ENCODE results near the gene DKK3. TPM values are rescaled to one million over a fixed set of nuclear protein-coding genes. Genes with fewer than 3 reads are reported as not detected.

DKK3 gene
- total RNA-seq, 1 donor from 2014 or later: 36.3 TPM

DNA sequence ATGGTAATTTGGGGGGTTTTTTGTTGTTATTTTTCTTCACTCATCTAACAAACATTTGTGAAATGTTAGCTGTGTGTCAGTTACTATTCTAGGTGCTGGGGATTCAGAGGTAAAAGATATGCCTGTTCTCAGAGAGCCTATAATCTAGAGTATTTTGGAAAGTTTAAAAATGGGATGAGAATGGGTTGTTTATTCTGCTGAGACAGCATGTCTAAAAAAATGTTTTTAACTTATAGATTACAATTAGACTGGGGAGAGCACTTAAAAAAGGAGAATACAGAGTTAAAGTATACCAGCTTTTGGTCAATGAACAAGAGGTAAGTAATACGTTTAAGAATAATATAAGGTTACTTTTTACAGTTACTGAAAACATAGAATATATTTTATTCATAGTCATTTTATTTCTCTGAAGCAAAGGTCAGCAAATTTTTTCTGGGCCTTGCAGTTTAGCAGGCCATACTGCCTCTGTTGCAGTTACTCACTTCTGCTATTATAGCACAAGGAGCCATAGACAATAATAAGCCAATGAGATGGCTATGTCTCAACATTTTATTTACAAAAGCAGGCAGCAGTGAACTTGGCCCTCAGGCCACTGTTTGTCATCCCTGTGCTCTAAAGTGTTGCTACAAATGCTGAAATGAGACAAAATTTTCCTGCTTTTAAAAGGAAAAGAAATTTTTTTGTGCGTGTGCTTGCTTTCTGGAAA lies 60.0 kb downstream of the DKK3 start:
- Mint-ChIP-seq H3K9me3 (no peaks in the 10 kb centered on the region), H3K27ac (no peak overlapping the region), H3K36me3 (peaks cover 38% of the 10 kb centered on the region), H3K27me3 (no peaks in the 10 kb centered on the region), H3K4me1 (ENCODE audit: unreplicated experiment) (peaks cover 3% of the 10 kb centered on the region), H3K4me3 (no peak overlapping the region)
- no peak for TF ChIP-seq CTCF (conservative IDR thresholded peaks at IDR 0.05)
- no peak for DNase-seq (ENCODE audit: extremely low spot score, unreplicated experiment)

DNA sequence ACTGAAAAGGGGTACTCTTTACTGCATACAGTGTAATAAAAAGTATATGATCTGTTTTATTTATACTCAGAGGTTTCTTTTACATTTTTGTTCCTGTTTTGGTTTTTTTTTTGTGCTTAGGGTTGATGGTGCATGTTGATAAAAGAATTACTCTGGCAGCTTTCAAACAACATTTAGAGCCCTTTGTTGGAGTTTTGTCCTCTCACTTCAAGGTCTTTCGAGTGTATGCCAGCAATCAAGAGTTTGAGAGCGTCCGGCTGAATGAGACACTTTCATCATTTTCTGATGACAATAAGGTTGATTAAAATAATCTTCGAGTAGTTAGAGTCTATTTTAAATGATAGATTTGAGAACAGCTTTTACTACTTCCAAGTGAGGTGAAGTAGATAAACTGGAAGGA lies 60.6 kb downstream of the DKK3 start:
- H3K36me3 Mint-ChIP-seq: peaks cover 40% of the 10 kb centered on the region
- peaks cover 3% of the 10 kb centered on the region for H3K4me1 Mint-ChIP-seq (ENCODE audit: unreplicated experiment)

DNA sequence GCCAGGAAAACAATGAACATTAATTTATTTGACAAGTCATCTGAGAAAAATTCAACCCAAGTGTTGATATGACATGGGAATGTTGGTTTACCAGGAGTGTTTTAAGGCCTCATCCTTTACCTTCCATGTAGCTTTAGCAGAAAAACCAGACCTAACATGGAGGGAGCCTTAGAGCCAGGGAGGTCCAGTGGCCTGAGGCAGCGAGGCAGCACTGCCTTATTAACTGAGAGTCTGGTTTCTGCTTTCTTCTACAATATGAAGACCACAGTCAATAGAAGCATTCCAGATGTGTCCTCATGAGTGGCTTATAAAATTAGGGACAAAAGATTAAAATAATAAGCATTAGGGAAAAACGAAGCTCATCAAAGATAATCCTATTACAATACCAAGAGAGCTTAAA lies 61.5 kb downstream of the DKK3 start:
- Mint-ChIP-seq H3K4me3 (no peak overlapping the region), H3K9me3 (no peaks in the 10 kb centered on the region), H3K36me3 (peaks cover 37% of the 10 kb centered on the region), H3K27ac (peak overlapping the region; percentile 70), H3K27me3 (no peaks in the 10 kb centered on the region), H3K4me1 (ENCODE audit: unreplicated experiment) (peaks cover 3% of the 10 kb centered on the region)
- TF ChIP-seq CTCF (conservative IDR thresholded peaks at IDR 0.05): no peak
- DNase-seq (ENCODE audit: extremely low spot score, unreplicated experiment): no peak

More for the DNA sequence above, 60.6 kb downstream of the DKK3 start:
- no peak for TF ChIP-seq CTCF (conservative IDR thresholded peaks at IDR 0.05)
- no peak for DNase-seq (ENCODE audit: extremely low spot score, unreplicated experiment)
- Mint-ChIP-seq H3K27ac (no peak overlapping the region), H3K27me3 (no peaks in the 10 kb centered on the region), H3K9me3 (no peaks in the 10 kb centered on the region), H3K4me3 (no peak overlapping the region)

GRCh38 chr11:11946180-11946579 lies 62.2 kb downstream of the DKK3 start:
- H3K9me3 Mint-ChIP-seq: no peaks in the 10 kb centered on the region
- TF ChIP-seq CTCF (conservative IDR thresholded peaks at IDR 0.05): no peak
- H3K4me1 Mint-ChIP-seq (ENCODE audit: unreplicated experiment): peaks cover 3% of the 10 kb centered on the region
- H3K27me3 Mint-ChIP-seq: no peaks in the 10 kb centered on the region
- H3K27ac Mint-ChIP-seq: peak overlapping the region; percentile 70
- peaks cover 32% of the 10 kb centered on the region for H3K36me3 Mint-ChIP-seq
- DNase-seq (ENCODE audit: extremely low spot score, unreplicated experiment): no peak
- H3K4me3 Mint-ChIP-seq: no peak overlapping the region

DNA sequence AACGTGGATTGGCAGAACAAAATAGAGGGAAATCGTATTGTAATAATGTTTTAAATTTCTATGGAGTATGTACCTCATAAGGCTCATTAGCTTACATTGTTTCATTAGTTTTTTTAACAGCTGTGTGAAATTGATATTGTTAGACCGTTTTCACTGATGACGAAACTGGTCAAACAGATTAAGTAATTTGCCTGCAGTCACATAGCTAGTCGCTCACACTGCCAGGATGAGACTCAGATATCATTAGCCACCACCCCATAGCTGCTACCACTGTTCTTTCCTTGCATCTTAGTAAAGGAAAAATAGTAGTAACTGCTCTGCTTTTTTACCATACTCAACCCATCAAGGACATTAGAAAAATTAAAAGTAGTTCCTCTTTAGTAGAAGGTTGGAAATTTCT lies 64.0 kb downstream of the DKK3 start:
- no peak for TF ChIP-seq CTCF (conservative IDR thresholded peaks at IDR 0.05)
- peaks cover 25% of the 10 kb centered on the region for H3K36me3 Mint-ChIP-seq

More for the DNA sequence above, 64.0 kb downstream of the DKK3 start:
- Mint-ChIP-seq H3K27ac (no peak overlapping the region), H3K27me3 (no peaks in the 10 kb centered on the region), H3K4me1 (ENCODE audit: unreplicated experiment) (peaks cover 8% of the 10 kb centered on the region), H3K4me3 (no peak overlapping the region), H3K9me3 (no peaks in the 10 kb centered on the region)
- no peak for DNase-seq (ENCODE audit: extremely low spot score, unreplicated experiment)

Measured in type B pancreatic cell (in vitro differentiated cells).